GM13977 (cell line): ENCODE results near the gene AGAP1.

ENCODE experiments used
- DNase-seq: peaks from one replicate; pipeline ENCODE4 v3.0.0; 2012; ENCODE audit warnings: low spot score
- in situ Hi-C: fragments of 300-500 bp; cut with MboI; formaldehyde crosslinking; loops from one replicate; pipeline ENCODE4 v1.12.0; 2022; ENCODE audit warnings: low sequenced_read_pairs, low pct_unique_long_range_greater_than_20kb, mixed read lengths, inconsistent platforms; ENCODE audit not compliant: unreplicated experiment
- TF ChIP-seq, protein P1 (sequence below): IDR thresholded peaks from 2 replicates; pipeline ENCODE4 v1.5.1; 2012; ENCODE audit warnings: mild to moderate bottlenecking, control low read depth; ENCODE audit not compliant: insufficient read depth; ENCODE audit errors: extremely low read depth, missing control alignments

The AGAP1 gene

GRCh38 chr2:236083934-236084333 is 590.1 kb downstream of the AGAP1 start:
- DNase-seq: no peak
- TF ChIP-seq, protein P1, sequence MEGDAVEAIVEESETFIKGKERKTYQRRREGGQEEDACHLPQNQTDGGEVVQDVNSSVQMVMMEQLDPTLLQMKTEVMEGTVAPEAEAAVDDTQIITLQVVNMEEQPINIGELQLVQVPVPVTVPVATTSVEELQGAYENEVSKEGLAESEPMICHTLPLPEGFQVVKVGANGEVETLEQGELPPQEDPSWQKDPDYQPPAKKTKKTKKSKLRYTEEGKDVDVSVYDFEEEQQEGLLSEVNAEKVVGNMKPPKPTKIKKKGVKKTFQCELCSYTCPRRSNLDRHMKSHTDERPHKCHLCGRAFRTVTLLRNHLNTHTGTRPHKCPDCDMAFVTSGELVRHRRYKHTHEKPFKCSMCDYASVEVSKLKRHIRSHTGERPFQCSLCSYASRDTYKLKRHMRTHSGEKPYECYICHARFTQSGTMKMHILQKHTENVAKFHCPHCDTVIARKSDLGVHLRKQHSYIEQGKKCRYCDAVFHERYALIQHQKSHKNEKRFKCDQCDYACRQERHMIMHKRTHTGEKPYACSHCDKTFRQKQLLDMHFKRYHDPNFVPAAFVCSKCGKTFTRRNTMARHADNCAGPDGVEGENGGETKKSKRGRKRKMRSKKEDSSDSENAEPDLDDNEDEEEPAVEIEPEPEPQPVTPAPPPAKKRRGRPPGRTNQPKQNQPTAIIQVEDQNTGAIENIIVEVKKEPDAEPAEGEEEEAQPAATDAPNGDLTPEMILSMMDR: no peak
- in situ Hi-C loops: no loop called here

- TF ChIP-seq, protein P1: no peak
- in situ Hi-C loops: no loop called here
Measured at GRCh38 chr2:236085211-236085610, 591.4 kb downstream of the AGAP1 start.

GRCh38 chr2:236085647-236086046 is 591.8 kb downstream of the AGAP1 start:
- in situ Hi-C loops: no loop called here
- TF ChIP-seq, protein P1: no peak
- DNase-seq: no peak

More at GRCh38 chr2:236085211-236085610, 591.4 kb downstream of the AGAP1 start:
- DNase-seq: no peak

DNA sequence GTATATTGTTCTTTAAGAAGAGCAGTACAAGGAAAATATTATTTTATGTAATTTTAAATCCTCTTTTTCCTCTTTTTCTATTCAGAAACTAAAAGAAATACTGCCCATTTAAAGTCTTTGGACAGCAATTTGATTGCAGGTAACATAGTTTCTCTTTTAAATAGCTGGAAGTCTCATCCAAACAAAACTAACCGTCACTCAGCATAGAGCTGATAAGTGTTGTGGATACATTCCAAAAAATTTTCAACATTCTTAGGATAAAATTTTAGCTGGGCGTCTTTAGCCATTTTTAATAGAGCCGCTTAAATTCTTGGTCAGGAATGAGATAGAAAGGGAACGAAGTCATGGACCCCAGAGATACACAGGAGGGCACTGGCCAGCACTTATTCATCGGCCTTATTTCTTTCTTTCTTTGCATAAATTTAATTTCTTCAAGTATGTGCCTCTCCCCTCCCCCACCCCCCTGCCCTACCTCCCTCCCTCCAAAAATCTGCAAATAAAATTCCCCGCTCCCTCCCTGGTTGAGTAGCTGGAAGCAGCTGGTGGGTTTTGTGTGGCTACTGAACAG is 592.6 kb downstream of the AGAP1 start:
- DNase-seq: no peak
- in situ Hi-C loops: no loop called here
- TF ChIP-seq, protein P1: no peak

- in situ Hi-C loops: no loop called here
- TF ChIP-seq, protein P1: no peak
- no peak for DNase-seq
Measured at GRCh38 chr2:236086971-236087465, 593.2 kb downstream of the AGAP1 start.

DNA sequence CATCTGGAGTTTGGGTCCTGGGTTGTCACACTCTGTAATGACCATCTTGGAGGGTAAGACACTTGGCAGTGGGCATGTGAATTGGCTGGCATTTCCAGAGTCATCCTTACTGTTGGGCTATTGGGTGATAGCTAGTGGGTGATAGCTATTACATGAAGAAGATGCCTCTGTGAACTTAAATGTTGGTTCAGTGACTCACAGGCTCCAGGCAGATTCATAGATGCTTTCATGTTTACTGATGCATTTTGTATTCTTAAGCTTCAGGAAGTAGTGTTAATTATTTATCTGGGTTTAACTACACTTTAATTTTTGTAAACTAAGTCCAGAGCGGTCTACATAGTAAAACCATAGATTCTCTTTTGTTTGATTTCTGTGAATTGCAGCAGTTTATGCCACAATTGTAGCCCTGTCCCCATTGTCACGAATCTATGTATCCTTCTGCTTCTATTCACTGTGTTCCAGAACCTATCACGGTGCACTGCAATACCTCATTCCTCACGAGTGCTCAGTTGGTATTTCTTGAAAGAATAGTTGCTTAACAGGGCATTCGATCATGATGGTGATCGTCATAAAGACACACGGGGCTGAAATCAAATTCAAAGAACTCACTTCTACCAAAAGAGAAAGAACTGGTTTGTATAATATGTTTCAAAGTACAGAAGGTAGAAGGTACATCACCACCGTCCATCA is 594.7 kb downstream of the AGAP1 start:
- TF ChIP-seq, protein P1: no peak
- in situ Hi-C loops: no loop called here
- no peak for DNase-seq
